HFF-Myc (cell line): ENCODE results near the gene DHRS13.

Experiments used
- DNase-seq: peaks from one replicate; pipeline ENCODE4 v3.0.0-alpha.2; 2011; ENCODE audit warnings: low read depth; ENCODE audit errors: extremely low read depth
- H3K4me3 ChIP-seq: replicated peaks from 2 replicates; pipeline ENCODE4 v1.5.1; 2011; ENCODE audit warnings: low read depth, mild to moderate bottlenecking, control low read depth, low read length
- CTCF ChIP-seq: IDR thresholded peaks from 2 replicates; pipeline ENCODE4 v1.5.1; 2012; ENCODE audit warnings: mild to moderate bottlenecking, low read depth, low read length, control low read depth; ENCODE audit errors: missing control alignments

Gene DHRS13

GRCh38 chr17:28902819-28903545 is at the start of gene DHRS13:
DHRS13 (minus strand) TSS chr17:28903079; CDS start chr17:28902944, 135 bp downstream.
- H3K4me3 ChIP-seq: peak within 1 kb of the TSS; percentile 61
- peak; percentile 51 for DNase-seq

GRCh38 chr17:28951991-28952975 is 49.4 kb upstream of the DHRS13 start:
- H3K4me3 ChIP-seq: peak overlapping the region; percentile 55

More at GRCh38 chr17:28902819-28903545, at the start of gene DHRS13:
- TF ChIP-seq CTCF: peak; percentile 85

GRCh38 chr17:28951428-28951990 is 48.6 kb upstream of the DHRS13 start, which contains the start of gene PHF12:
PHF12 (minus strand) TSS chr17:28951518; CDS start chr17:28950960, 558 bp downstream.
- H3K4me3 ChIP-seq: peak within 1 kb of the TSS; percentile 86
- DNase-seq: peak; percentile 99
- no peak for TF ChIP-seq CTCF

More at GRCh38 chr17:28951991-28952975, 49.4 kb upstream of the DHRS13 start:
- no peak for TF ChIP-seq CTCF
- DNase-seq: peak; percentile 98

- DNase-seq: no peak
- H3K4me3 ChIP-seq: peak overlapping the region; percentile 86
- TF ChIP-seq CTCF: no peak
These were observed 48.0 kb upstream of the DHRS13 start for GRCh38 chr17:28950752-28951427.

GRCh38 chr17:28950017-28950751 is 47.3 kb upstream of the DHRS13 start:
- TF ChIP-seq CTCF: no peak
- no peak for DNase-seq
- H3K4me3 ChIP-seq: peak overlapping the region; percentile 86
